HEK293 (cell line): ENCODE data around the gene FANCE.

Experiments
- ZBTB20 ChIP-seq: fragments of 450-650 bp; formaldehyde crosslinking; IDR thresholded peaks from 2 replicates; pipeline ENCODE4 v1.5.1; 2016; ENCODE audit warnings: missing biosample characterization, missing genetic modification characterization
- ZBTB7A ChIP-seq: fragments of 450-650 bp; formaldehyde crosslinking; IDR thresholded peaks from 2 replicates; pipeline ENCODE4 v1.5.1; 2016; ENCODE audit warnings: low read depth, missing biosample characterization, missing genetic modification characterization
- ZNF133 ChIP-seq: fragments of 450-650 bp; formaldehyde crosslinking; IDR thresholded peaks from 2 replicates; pipeline ENCODE4 v1.5.1; 2016; ENCODE audit warnings: missing biosample characterization, missing genetic modification characterization
- ZNF350 ChIP-seq: fragments of 450-650 bp; formaldehyde crosslinking; IDR thresholded peaks from 2 replicates; pipeline ENCODE4 v1.5.0; 2017; ENCODE audit warnings: missing biosample characterization, mild to moderate bottlenecking, missing genetic modification characterization
- ZNF768 ChIP-seq: fragments of 450-650 bp; formaldehyde crosslinking; IDR thresholded peaks from 2 replicates; pipeline ENCODE4 v1.5.1; 2018; ENCODE audit warnings: missing biosample characterization, mild to moderate bottlenecking, missing genetic modification characterization
- TF ChIP-seq, protein P1 (sequence below): sonication (generic); formaldehyde crosslinking; IDR thresholded peaks from 2 replicates; pipeline ENCODE4 v1.8.1; 2022; ENCODE audit warnings: mild to moderate bottlenecking, moderate library complexity, missing genetic modification reagents
- TF ChIP-seq, protein P2 (sequence below): fragments of 450-650 bp; formaldehyde crosslinking; IDR thresholded peaks from 2 replicates; pipeline ENCODE4 v1.5.1; 2016; ENCODE audit warnings: missing biosample characterization, missing genetic modification characterization
- TF ChIP-seq, protein P3 (sequence below): fragments of 450-650 bp; formaldehyde crosslinking; IDR thresholded peaks from 2 replicates; pipeline ENCODE4 v1.5.1; 2016; ENCODE audit warnings: missing biosample characterization, missing genetic modification characterization
- TF ChIP-seq, protein P4 (sequence below): fragments of 450-650 bp; formaldehyde crosslinking; IDR thresholded peaks from 2 replicates; pipeline ENCODE4 v1.5.0; 2017; ENCODE audit warnings: missing biosample characterization, missing genetic modification characterization, borderline replicate concordance
- TF ChIP-seq, protein P5 (sequence below): fragments of 450-650 bp; IDR thresholded peaks from 2 replicates; pipeline ENCODE4 v1.5.1; 2018; ENCODE audit warnings: missing biosample characterization, missing genetic modification characterization

DNA sequence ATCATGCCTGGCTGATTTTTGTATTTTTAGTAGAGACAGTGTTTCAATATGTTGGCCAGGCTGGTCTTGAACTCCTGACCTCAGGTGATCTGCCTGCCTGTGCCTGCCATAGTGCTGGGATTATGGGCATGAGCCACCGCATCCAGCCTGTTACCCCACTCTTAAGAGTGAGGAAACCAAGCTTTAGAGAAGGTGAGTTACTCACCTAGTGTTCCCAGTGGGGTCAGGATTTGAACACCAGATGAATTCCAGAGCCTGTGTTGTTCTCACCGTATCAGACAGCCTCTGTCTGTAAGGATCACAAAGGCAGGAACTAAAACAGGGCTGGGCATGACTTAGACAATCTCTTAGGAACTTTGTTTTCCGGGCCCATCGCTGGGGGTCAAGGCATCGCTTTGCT is 9.4 kb upstream of the FANCE start:
- TF ChIP-seq ZNF350 (tag by site-specific recombination) (no peak), ZBTB20 (tag by site-specific recombination) (no peak), ZNF768 (no peak), ZNF133 (no peak), ZBTB7A (tag by site-specific recombination) (no peak)
- TF ChIP-seq, protein P1, sequence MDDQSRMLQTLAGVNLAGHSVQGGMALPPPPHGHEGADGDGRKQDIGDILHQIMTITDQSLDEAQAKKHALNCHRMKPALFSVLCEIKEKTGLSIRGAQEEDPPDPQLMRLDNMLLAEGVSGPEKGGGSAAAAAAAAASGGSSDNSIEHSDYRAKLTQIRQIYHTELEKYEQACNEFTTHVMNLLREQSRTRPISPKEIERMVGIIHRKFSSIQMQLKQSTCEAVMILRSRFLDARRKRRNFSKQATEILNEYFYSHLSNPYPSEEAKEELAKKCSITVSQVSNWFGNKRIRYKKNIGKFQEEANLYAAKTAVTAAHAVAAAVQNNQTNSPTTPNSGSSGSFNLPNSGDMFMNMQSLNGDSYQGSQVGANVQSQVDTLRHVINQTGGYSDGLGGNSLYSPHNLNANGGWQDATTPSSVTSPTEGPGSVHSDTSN (CRISPR knock-in tag) = no peak
- TF ChIP-seq, protein P2, sequence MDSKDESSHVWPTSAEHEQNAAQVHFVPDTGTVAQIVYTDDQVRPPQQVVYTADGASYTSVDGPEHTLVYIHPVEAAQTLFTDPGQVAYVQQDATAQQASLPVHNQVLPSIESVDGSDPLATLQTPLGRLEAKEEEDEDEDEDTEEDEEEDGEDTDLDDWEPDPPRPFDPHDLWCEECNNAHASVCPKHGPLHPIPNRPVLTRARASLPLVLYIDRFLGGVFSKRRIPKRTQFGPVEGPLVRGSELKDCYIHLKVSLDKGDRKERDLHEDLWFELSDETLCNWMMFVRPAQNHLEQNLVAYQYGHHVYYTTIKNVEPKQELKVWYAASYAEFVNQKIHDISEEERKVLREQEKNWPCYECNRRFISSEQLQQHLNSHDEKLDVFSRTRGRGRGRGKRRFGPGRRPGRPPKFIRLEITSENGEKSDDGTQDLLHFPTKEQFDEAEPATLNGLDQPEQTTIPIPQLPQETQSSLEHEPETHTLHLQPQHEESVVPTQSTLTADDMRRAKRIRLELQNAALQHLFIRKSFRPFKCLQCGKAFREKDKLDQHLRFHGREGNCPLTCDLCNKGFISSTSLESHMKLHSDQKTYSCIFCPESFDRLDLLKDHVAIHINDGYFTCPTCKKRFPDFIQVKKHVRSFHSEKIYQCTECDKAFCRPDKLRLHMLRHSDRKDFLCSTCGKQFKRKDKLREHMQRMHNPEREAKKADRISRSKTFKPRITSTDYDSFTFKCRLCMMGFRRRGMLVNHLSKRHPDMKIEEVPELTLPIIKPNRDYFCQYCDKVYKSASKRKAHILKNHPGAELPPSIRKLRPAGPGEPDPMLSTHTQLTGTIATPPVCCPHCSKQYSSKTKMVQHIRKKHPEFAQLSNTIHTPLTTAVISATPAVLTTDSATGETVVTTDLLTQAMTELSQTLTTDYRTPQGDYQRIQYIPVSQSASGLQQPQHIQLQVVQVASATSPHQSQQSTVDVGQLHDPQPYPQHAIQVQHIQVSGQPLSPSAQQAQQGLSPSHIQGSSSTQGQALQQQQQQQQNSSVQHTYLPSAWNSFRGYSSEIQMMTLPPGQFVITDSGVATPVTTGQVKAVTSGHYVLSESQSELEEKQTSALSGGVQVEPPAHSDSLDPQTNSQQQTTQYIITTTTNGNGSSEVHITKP = no peak
- TF ChIP-seq, protein P3, sequence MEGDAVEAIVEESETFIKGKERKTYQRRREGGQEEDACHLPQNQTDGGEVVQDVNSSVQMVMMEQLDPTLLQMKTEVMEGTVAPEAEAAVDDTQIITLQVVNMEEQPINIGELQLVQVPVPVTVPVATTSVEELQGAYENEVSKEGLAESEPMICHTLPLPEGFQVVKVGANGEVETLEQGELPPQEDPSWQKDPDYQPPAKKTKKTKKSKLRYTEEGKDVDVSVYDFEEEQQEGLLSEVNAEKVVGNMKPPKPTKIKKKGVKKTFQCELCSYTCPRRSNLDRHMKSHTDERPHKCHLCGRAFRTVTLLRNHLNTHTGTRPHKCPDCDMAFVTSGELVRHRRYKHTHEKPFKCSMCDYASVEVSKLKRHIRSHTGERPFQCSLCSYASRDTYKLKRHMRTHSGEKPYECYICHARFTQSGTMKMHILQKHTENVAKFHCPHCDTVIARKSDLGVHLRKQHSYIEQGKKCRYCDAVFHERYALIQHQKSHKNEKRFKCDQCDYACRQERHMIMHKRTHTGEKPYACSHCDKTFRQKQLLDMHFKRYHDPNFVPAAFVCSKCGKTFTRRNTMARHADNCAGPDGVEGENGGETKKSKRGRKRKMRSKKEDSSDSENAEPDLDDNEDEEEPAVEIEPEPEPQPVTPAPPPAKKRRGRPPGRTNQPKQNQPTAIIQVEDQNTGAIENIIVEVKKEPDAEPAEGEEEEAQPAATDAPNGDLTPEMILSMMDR (tag by site-specific recombination) = no peak
- TF ChIP-seq, protein P4, sequence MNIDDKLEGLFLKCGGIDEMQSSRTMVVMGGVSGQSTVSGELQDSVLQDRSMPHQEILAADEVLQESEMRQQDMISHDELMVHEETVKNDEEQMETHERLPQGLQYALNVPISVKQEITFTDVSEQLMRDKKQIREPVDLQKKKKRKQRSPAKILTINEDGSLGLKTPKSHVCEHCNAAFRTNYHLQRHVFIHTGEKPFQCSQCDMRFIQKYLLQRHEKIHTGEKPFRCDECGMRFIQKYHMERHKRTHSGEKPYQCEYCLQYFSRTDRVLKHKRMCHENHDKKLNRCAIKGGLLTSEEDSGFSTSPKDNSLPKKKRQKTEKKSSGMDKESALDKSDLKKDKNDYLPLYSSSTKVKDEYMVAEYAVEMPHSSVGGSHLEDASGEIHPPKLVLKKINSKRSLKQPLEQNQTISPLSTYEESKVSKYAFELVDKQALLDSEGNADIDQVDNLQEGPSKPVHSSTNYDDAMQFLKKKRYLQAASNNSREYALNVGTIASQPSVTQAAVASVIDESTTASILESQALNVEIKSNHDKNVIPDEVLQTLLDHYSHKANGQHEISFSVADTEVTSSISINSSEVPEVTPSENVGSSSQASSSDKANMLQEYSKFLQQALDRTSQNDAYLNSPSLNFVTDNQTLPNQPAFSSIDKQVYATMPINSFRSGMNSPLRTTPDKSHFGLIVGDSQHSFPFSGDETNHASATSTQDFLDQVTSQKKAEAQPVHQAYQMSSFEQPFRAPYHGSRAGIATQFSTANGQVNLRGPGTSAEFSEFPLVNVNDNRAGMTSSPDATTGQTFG (tag by site-specific recombination) = no peak
- TF ChIP-seq, protein P5, sequence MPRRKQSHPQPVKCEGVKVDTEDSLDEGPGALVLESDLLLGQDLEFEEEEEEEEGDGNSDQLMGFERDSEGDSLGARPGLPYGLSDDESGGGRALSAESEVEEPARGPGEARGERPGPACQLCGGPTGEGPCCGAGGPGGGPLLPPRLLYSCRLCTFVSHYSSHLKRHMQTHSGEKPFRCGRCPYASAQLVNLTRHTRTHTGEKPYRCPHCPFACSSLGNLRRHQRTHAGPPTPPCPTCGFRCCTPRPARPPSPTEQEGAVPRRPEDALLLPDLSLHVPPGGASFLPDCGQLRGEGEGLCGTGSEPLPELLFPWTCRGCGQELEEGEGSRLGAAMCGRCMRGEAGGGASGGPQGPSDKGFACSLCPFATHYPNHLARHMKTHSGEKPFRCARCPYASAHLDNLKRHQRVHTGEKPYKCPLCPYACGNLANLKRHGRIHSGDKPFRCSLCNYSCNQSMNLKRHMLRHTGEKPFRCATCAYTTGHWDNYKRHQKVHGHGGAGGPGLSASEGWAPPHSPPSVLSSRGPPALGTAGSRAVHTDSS (tag by site-specific recombination) = no peak
